GM18858 (cell line): Measurements from ENCODE around the gene EPHB1.
"Not testable (repeated sequence)": the region's sequence is repeated elsewhere in the genome, so short reads cannot be mapped to it uniquely, and the experiment has no call there.

ENCODE experiments used
- ATAC-seq: cut with Tn5 transposase; IDR thresholded peaks from one replicate; pipeline ENCODE4 v1.9.1; 2021; ENCODE audit not compliant: unreplicated experiment

Gene EPHB1

GRCh38 chr3:135233476-135233875 is 438.4 kb downstream of the EPHB1 start:
- ATAC-seq: not testable (repeated sequence)

- ATAC-seq: no peak
These were observed 440.5 kb downstream of the EPHB1 start for GRCh38 chr3:135235541-135235940.

GRCh38 chr3:135237371-135238143 is 442.5 kb downstream of the EPHB1 start:
- ATAC-seq: no peak

GRCh38 chr3:135238236-135238830 is 443.3 kb downstream of the EPHB1 start:
- no peak for ATAC-seq

- ATAC-seq: no peak
These were observed 444.0 kb downstream of the EPHB1 start for GRCh38 chr3:135238871-135239614.

- ATAC-seq: no peak
These were observed 444.5 kb downstream of the EPHB1 start for GRCh38 chr3:135239615-135239884.

- ATAC-seq: no peak
These were observed 445.4 kb downstream of the EPHB1 start for GRCh38 chr3:135240426-135240825.

- ATAC-seq: no peak
These were observed 447.2 kb downstream of the EPHB1 start for GRCh38 chr3:135242285-135242684.

- ATAC-seq: no peak
These were observed 448.6 kb downstream of the EPHB1 start for GRCh38 chr3:135243616-135244015.

GRCh38 chr3:135246027-135246426 is 451.0 kb downstream of the EPHB1 start:
- ATAC-seq: no peak

- ATAC-seq: no peak
These were observed 453.2 kb downstream of the EPHB1 start for GRCh38 chr3:135248213-135248612.

GRCh38 chr3:135249186-135249585 is 454.1 kb downstream of the EPHB1 start:
- ATAC-seq: no peak

- ATAC-seq: no peak
These were observed 463.9 kb downstream of the EPHB1 start for GRCh38 chr3:135258916-135259315.

GRCh38 chr3:135260025-135260424 is 465.0 kb downstream of the EPHB1 start:
- no peak for ATAC-seq

- no peak for ATAC-seq
These were observed 466.2 kb downstream of the EPHB1 start for GRCh38 chr3:135261214-135261775.

- ATAC-seq: no peak
These were observed 466.9 kb downstream of the EPHB1 start for GRCh38 chr3:135261916-135262315.

GRCh38 chr3:135262441-135262840 is 467.4 kb downstream of the EPHB1 start:
- ATAC-seq: no peak

GRCh38 chr3:135263331-135263730 is 468.3 kb downstream of the EPHB1 start:
- ATAC-seq: no peak

- no peak for ATAC-seq
These were observed 472.4 kb downstream of the EPHB1 start for GRCh38 chr3:135267487-135267886.

- ATAC-seq: no peak
These were observed 474.0 kb downstream of the EPHB1 start for GRCh38 chr3:135268941-135269532.

GRCh38 chr3:135271177-135272025 is 476.3 kb downstream of the EPHB1 start:
- ATAC-seq: no peak
